ENCODE data around the gene FAM222B. TPM values are rescaled to one million over a fixed set of nuclear protein-coding genes. Genes with fewer than 3 reads are reported as not detected.

FAM222B gene
- total RNA-seq, 2 experiments from 2014 or later: 4.0 to 15.2 TPM

- TF ChIP-seq EZH2phosphoT487 (IDR thresholded peaks at IDR 0.05; ENCODE audit: borderline replicate concordance, low read depth, low read length): no peak
- TF ChIP-seq CTCF (conservative IDR thresholded peaks at IDR 0.05; ENCODE audit: low read length): no peak
- ChIA-PET POLR2A (no interaction called here), CTCF (ENCODE audit: unreplicated experiment) (no interaction called here)
- Histone ChIP-seq H3K9me3 (ENCODE audit: low read length) (no peaks in the 10 kb centered on the region), H2AFZ (ENCODE audit: low read length) (no peak overlapping the region), H3K36me3 (ENCODE audit: insufficient read depth, low read length) (no peaks in the 10 kb centered on the region), H3K4me3 (ENCODE audit: low read depth, low read length, poor library complexity, severe bottlenecking) (no peak overlapping the region), H3K27ac (ENCODE audit: low read depth, low read length, poor library complexity, severe bottlenecking) (no peak overlapping the region), H3K4me2 (ENCODE audit: low read length) (no peak overlapping the region), H4K20me1 (ENCODE audit: insufficient read depth, low read length) (no peaks in the 10 kb centered on the region), H3K4me1 (ENCODE audit: insufficient read depth, low read length, poor library complexity, severe bottlenecking) (peaks cover 12% of the 10 kb centered on the region), H3K9me2 (ENCODE audit: insufficient read depth, low read length) (no peaks in the 10 kb centered on the region), H3K79me2 (ENCODE audit: insufficient read depth, low read depth, low read length) (peaks cover 11% of the 10 kb centered on the region)
- BruUV-seq (replicated peaks): no TSS peak
- intact Hi-C loops (cut with micrococcal nuclease; ENCODE audit: unreplicated experiment): no loop called here
- no peak for DNase-seq (ENCODE audit: low spot score)
Measured at GRCh38 chr17:28846231-28846630, 3.6 kb upstream of the FAM222B start.

- Histone ChIP-seq H2AFZ (ENCODE audit: low read length) (no peak overlapping the region), H3K79me2 (ENCODE audit: insufficient read depth, low read depth, low read length) (peaks cover 35% of the 10 kb centered on the region), H4K20me1 (ENCODE audit: insufficient read depth, low read length) (no peaks in the 10 kb centered on the region), H3K27ac (ENCODE audit: low read depth, low read length, poor library complexity, severe bottlenecking) (no peak overlapping the region), H3K36me3 (ENCODE audit: insufficient read depth, low read length) (no peaks in the 10 kb centered on the region), H3K4me3 (ENCODE audit: low read depth, low read length, poor library complexity, severe bottlenecking) (no peak overlapping the region), H3K4me2 (ENCODE audit: low read length) (no peak overlapping the region), H3K4me1 (ENCODE audit: insufficient read depth, low read length, poor library complexity, severe bottlenecking) (peaks cover 13% of the 10 kb centered on the region), H3K9me3 (ENCODE audit: low read length) (no peaks in the 10 kb centered on the region), H3K9me2 (ENCODE audit: insufficient read depth, low read length) (no peaks in the 10 kb centered on the region)
- no TSS peak for BruUV-seq (replicated peaks)
- intact Hi-C loops (cut with micrococcal nuclease; ENCODE audit: unreplicated experiment): loop anchor here (2.0 kb wide), 1 partner anchor 53 kb away; the partner anchor contains the start of gene FLOT2
- no peak for DNase-seq (ENCODE audit: low spot score)
- TF ChIP-seq EZH2phosphoT487 (IDR thresholded peaks at IDR 0.05; ENCODE audit: borderline replicate concordance, low read depth, low read length) (no peak), CTCF (conservative IDR thresholded peaks at IDR 0.05; ENCODE audit: low read length) (no peak)
- CTCF ChIA-PET (ENCODE audit: unreplicated experiment): no interaction called here
- POLR2A ChIA-PET: interaction anchor here (0.6 to 0.7 kb wide), 2 partner anchors 28 to 1303 kb away, joined by 3 to 5 read pairs; no protein-coding TSS in a partner anchor
Measured at GRCh38 chr17:28843816-28844148, 1.2 kb upstream of the FAM222B start.

- Histone ChIP-seq H2AFZ (ENCODE audit: low read length) (peak overlapping the region; percentile 99; the same call in 1 of the 2 replicates), H3K27ac (ENCODE audit: low read depth, low read length, poor library complexity, severe bottlenecking) (peak overlapping the region; percentile 37), H3K79me2 (ENCODE audit: insufficient read depth, low read depth, low read length) (peaks cover 44% of the 10 kb centered on the region), H3K36me3 (ENCODE audit: insufficient read depth, low read length) (no peaks in the 10 kb centered on the region), H4K20me1 (ENCODE audit: insufficient read depth, low read length) (no peaks in the 10 kb centered on the region), H3K4me3 (ENCODE audit: low read depth, low read length, poor library complexity, severe bottlenecking) (peak overlapping the region; percentile 83), H3K4me1 (ENCODE audit: insufficient read depth, low read length, poor library complexity, severe bottlenecking) (peaks cover 13% of the 10 kb centered on the region), H3K4me2 (ENCODE audit: low read length) (peak overlapping the region; percentile 79), H3K9me2 (ENCODE audit: insufficient read depth, low read length) (no peaks in the 10 kb centered on the region), H3K9me3 (ENCODE audit: low read length) (no peaks in the 10 kb centered on the region)
- intact Hi-C loops (cut with micrococcal nuclease; ENCODE audit: unreplicated experiment): loop anchor here (2.0 kb wide), 1 partner anchor 55 kb away; the partner anchor contains the start of gene FLOT2
- ChIA-PET POLR2A (interaction anchor here (0.5 to 2.1 kb wide), 14 partner anchors 9 to 114 kb away, joined by 3 to 8 read pairs (median 4); no protein-coding TSS in a partner anchor), CTCF (ENCODE audit: unreplicated experiment) (interaction anchor here (0.6 to 1.0 kb wide), 2 partner anchors 11 to 54 kb away, joined by 3 read pairs; no protein-coding TSS in a partner anchor)
- TF ChIP-seq EZH2phosphoT487 (IDR thresholded peaks at IDR 0.05; ENCODE audit: borderline replicate concordance, low read depth, low read length) (no peak), CTCF (conservative IDR thresholded peaks at IDR 0.05; ENCODE audit: low read length) (no peak)
- TSS peak; percentile 75 for BruUV-seq (replicated peaks)
- DNase-seq (ENCODE audit: low spot score): peak; percentile 37
Measured at GRCh38 chr17:28841901-28842281, 699 bp downstream of the FAM222B start.
